K562 (cell line): Measurements from ENCODE around the gene KRT6C. TPM values are rescaled to one million over a fixed set of nuclear protein-coding genes. Genes with fewer than 3 reads are reported as not detected.

ENCODE experiments used
- ATAC-seq: fragments of 200-7000 bp; cut with Tn5 transposase; 3 replicates; pipeline ENCODE4 v1.9.1; 2020; ENCODE audit warnings: moderate library complexity
- BruUV-seq: library from RNA; stranded (reverse); fragments of 400-500 nt; replicated peaks from 2 replicates; lab custom pipeline; 2021; lab: Mats Ljungman, UMichigan
- CTCF ChIA-PET: fragments of 300-600 bp; formaldehyde crosslinking; extraction: SDS; loops from one replicate; lab custom pipeline; 2021; ENCODE audit warnings: low intra/inter-chr PET ratio; lab: Yijun Ruan, JAX
- POLR2A ChIA-PET: fragments of 300-600, 350-650 bp; sonication (Branson Sonifier 250); formaldehyde crosslinking; extraction: SDS; loops from one replicate; lab custom pipeline; 2021; ENCODE audit warnings: antibody characterized with exemption, inconsistent platforms; lab: Yijun Ruan, JAX
- DNase-seq, 4 experiments: peaks; one replicate each; pipeline versions ENCODE4 v3.0.0 to v3.0.0-alpha.2; 2011 to 2018; ENCODE audit warnings: low spot score in 3 of 4, mixed read lengths in 3 of 4; ENCODE audit errors: extremely low read depth in 1 of 4
- FAIRE-seq: peaks from 2 replicates; lab custom pipeline; 2011; peaks lifted over from hg19 to GRCh38; lab: Jason Lieb, UNC
- H2AFZ ChIP-seq: 2 replicates; pipeline ENCODE4 v1.6.0; 2011; ENCODE audit warnings: low read depth, low read length, control low read depth, inconsistent platforms
- H3K27ac ChIP-seq: fragments of 200-600 bp; 3 replicates; pipeline ENCODE4 v1.8.0; 2011; ENCODE audit warnings: low read depth, mild to moderate bottlenecking, control low read depth, inconsistent platforms, low read length, moderate library complexity, mixed read lengths; ENCODE audit errors: extremely low read depth
- H3K27me3 ChIP-seq, 2 experiments: fragments of 300-600 bp in 1 of 2; 2 replicates in 1 of 2; 3 replicates in 1 of 2; pipeline versions ENCODE4 v1.6.0 to v1.8.0; 2011; ENCODE audit warnings: inconsistent platforms in 2 of 2, low read length in 2 of 2, mild to moderate bottlenecking in 1 of 2, mixed read lengths in 1 of 2, moderate library complexity in 1 of 2; ENCODE audit not compliant: control insufficient read depth in 2 of 2, insufficient read depth in 2 of 2
- H3K36me3 ChIP-seq: fragments of 300-600 bp; 3 replicates; pipeline ENCODE4 v1.8.0; 2011; ENCODE audit warnings: mild to moderate bottlenecking, low read length, inconsistent platforms; ENCODE audit not compliant: control insufficient read depth, insufficient read depth
- H3K4me1 ChIP-seq, 2 experiments: fragments of 200-600 bp in 1 of 2; replicated peaks in 1 of 2; 2 replicates in 1 of 2; 3 replicates in 1 of 2; pipeline versions ENCODE4 v1.5.1 to v1.8.0; 2011; ENCODE audit warnings: inconsistent platforms in 2 of 2, low read length in 2 of 2, mild to moderate bottlenecking in 1 of 2, mixed read lengths in 1 of 2, moderate library complexity in 1 of 2; ENCODE audit not compliant: control insufficient read depth in 2 of 2, insufficient read depth in 2 of 2
- H3K4me2 ChIP-seq: 2 replicates; pipeline ENCODE4 v1.6.1; 2011; ENCODE audit warnings: low read length, control low read depth, inconsistent platforms, mixed read lengths; ENCODE audit not compliant: insufficient read depth
- H3K4me3 ChIP-seq: fragments of 200-600 bp; sonication (generic), shearing (Covaris generic); 2 replicates; pipeline ENCODE4 v1.5.1; 2016; ENCODE audit warnings: control low read depth, inconsistent platforms
- H3K79me2 ChIP-seq: fragments of 200-600 bp; 3 replicates; pipeline ENCODE4 v1.8.0; 2011; ENCODE audit warnings: low read length, inconsistent platforms; ENCODE audit not compliant: control insufficient read depth, insufficient read depth
- H3K9ac ChIP-seq, 2 experiments: 2 replicates each; pipeline versions ENCODE4 v1.6.0 to v1.6.1; 2011; ENCODE audit warnings: low read depth in 2 of 2, low read length in 2 of 2, control low read depth in 1 of 2, inconsistent platforms in 1 of 2, mild to moderate bottlenecking in 1 of 2, mixed read lengths in 1 of 2; ENCODE audit not compliant: insufficient read depth in 1 of 2
- H3K9me1 ChIP-seq: one replicate; pipeline ENCODE4 v1.6.0; 2011; ENCODE audit warnings: inconsistent platforms, mild to moderate bottlenecking, low read length, moderate library complexity; ENCODE audit not compliant: control insufficient read depth, insufficient read depth
- H3K9me3 ChIP-seq: replicated peaks from 2 replicates; pipeline ENCODE4 v1.5.1; 2011; ENCODE audit warnings: low read depth, low read length, inconsistent platforms; ENCODE audit not compliant: control insufficient read depth, insufficient read depth
- H4K20me1 ChIP-seq: replicated peaks from 2 replicates; pipeline ENCODE4 v1.6.1; 2011; ENCODE audit warnings: low read length, inconsistent platforms, mixed read lengths; ENCODE audit not compliant: control insufficient read depth, insufficient read depth
- CEBPG ChIP-seq, 3 experiments: fragments of 200-800 bp in 1 of 3; sonication (Bioruptor generic) in 1 of 3; sonication (generic) in 1 of 3; formaldehyde crosslinking in 1 of 3; IDR thresholded peaks in 2 of 3; conservative IDR thresholded peaks in 1 of 3; 2 replicates each; pipeline versions ENCODE4 v1.6.1 to v1.8.0; 2016 to 2022; ENCODE audit warnings: missing compliant biosample characterization in 2 of 3, missing genetic modification characterization in 2 of 3, mild to moderate bottlenecking in 1 of 3, missing genetic modification reagents in 1 of 3
- CUX1 ChIP-seq: fragments of 200-800 bp; sonication (Bioruptor generic); IDR thresholded peaks from 2 replicates; pipeline ENCODE4 v1.6.1; 2016; ENCODE audit warnings: missing genetic modification characterization, missing compliant biosample characterization
- FOXP4 ChIP-seq: sonication (generic); formaldehyde crosslinking; IDR thresholded peaks from 2 replicates; pipeline ENCODE4 v1.8.0; 2022; ENCODE audit warnings: mild to moderate bottlenecking, missing genetic modification reagents, borderline replicate concordance
- GTF2E2 ChIP-seq: fragments of 200-800 bp; sonication (Bioruptor generic); IDR thresholded peaks from 2 replicates; pipeline ENCODE4 v1.6.1; 2016; ENCODE audit warnings: missing genetic modification characterization, missing compliant biosample characterization
- HDGF ChIP-seq: fragments of 450-650 bp; IDR thresholded peaks from 2 replicates; pipeline ENCODE4 v1.6.1; 2016
- HMBOX1 ChIP-seq: sonication (generic); IDR thresholded peaks from 2 replicates; pipeline ENCODE4 v1.6.1; 2016
- RUNX1 ChIP-seq: sonication (generic); IDR thresholded peaks from 2 replicates; pipeline ENCODE4 v1.6.1; 2016; ENCODE audit warnings: antibody characterized with exemption, low read depth
- SP2 ChIP-seq: IDR thresholded peaks from 2 replicates; pipeline ENCODE4 v1.6.1; 2011; ENCODE audit warnings: mild to moderate bottlenecking, low read depth, low read length, moderate library complexity; ENCODE audit not compliant: poor library complexity, severe bottlenecking; ENCODE audit errors: extremely low read depth
- WGBS: fragments of 100-300 bp; shearing (Covaris generic); methylation state at CpG from one replicate; pipeline ENCODE4 v1.1.6; 2016; ENCODE audit warnings: low coverage, mixed read lengths; ENCODE audit not compliant: insufficient coverage; ENCODE audit errors: missing lambda C conversion rate; 5-methylcytosine and 5-hydroxymethylcytosine counted together
- in situ Hi-C: fragments of 300-500 bp; cut with MboI; formaldehyde crosslinking; loops from 4 replicates; pipeline ENCODE4 v1.15.0; 2018; ENCODE audit warnings: inconsistent platforms, mixed read lengths
- intact Hi-C: fragments of 100-400 bp; cut with micrococcal nuclease; formaldehyde crosslinking; loops from 2 replicates; pipeline ENCODE4 v1.14.2; 2022
- polyA plus RNA-seq, 8 experiments: library from polyadenylated mRNA; depleted of rRNA in 4 of 8; stranded (reverse) in 5 of 8; unstranded in 3 of 8; fragments of >200 nt; fragmentation: Nextera tagmentation in 2 of 8; fragmentation: Illumina TruSeq in 1 of 8; extraction: Ambion mirVana in 2 of 8; extraction: Trizol in 1 of 8; gene quantifications; 2 replicates each; pipeline versions ENCODE4 v1.2.1 to v1.2.3, GENCODE V29; 2011 to 2014; ENCODE audit warnings: inconsistent platforms in 1 of 8, missing spikeins in 1 of 8
- total RNA-seq, 7 experiments: library from RNA; depleted of rRNA in 6 of 7; stranded (reverse); fragments of >200 nt in 6 of 7; fragmentation: Illumina TruSeq in 2 of 7; extraction: Trizol in 2 of 7; gene quantifications; 2 replicates each; pipeline versions ENCODE4 v1.2.1 to v1.2.3, GENCODE V29; 2011 to 2021; ENCODE audit warnings: low replicate concordance in 1 of 7

Gene KRT6C
- total and polyA plus RNA-seq, 9 of the 15 experiments (the other 6 are each of a cell fraction or from before 2014, with no cell fraction given): not detected

GRCh38 chr12:52446367-52447045 is 27.1 kb downstream of the KRT6C start (continued):
- TF ChIP-seq HMBOX1: no peak
- TF ChIP-seq, all 486 proteins: peak for 4

GRCh38 chr12:52445876-52446275 is 27.7 kb downstream of the KRT6C start:
- peaks cover 2 to 39% of the 10 kb centered on the region in 2 experiments; a peak in 3 of 5 replicates for H3K27me3 ChIP-seq
- no peaks in the 10 kb centered on the region for H3K36me3 ChIP-seq
- H4K20me1 ChIP-seq: no peaks in the 10 kb centered on the region; the same call in 1 of the 2 replicates
- no peaks in the 10 kb centered on the region for H3K79me2 ChIP-seq
- no peak overlapping the region for H3K4me2 ChIP-seq
- H3K9me3 ChIP-seq: no peaks in the 10 kb centered on the region
- no peak overlapping the region for H3K9ac ChIP-seq
- DNase-seq: no peak
- no peak for ATAC-seq
- no peaks in the 10 kb centered on the region for H3K4me1 ChIP-seq
- FAIRE-seq: no peak
- H2AFZ ChIP-seq: no peak overlapping the region
- H3K9me1 ChIP-seq: no peaks in the 10 kb centered on the region
- H3K4me3 ChIP-seq: no peak overlapping the region
- no TSS peak for BruUV-seq
- intact Hi-C loops (no loop called here), in situ Hi-C loops (no loop called here)
- ChIA-PET POLR2A (interaction anchor here (0.7 kb wide), 1 partner anchor 252 kb away, joined by 3 read pairs; no protein-coding TSS in a partner anchor), CTCF (no interaction called here)
- 0% methylated on average over 3 of the region's 3 CpGs for WGBS
- H3K27ac ChIP-seq: no peak overlapping the region
- TF ChIP-seq CEBPG (CRISPR knock-in tag; IDR thresholded peaks at IDR 0.05) (no peak), CEBPG (tag; conservative IDR thresholded peaks at IDR 0.05 in 1 of 2, IDR thresholded peaks at IDR 0.05 in 1 of 2) (no peak), GTF2E2 (tag) (no peak), CUX1 (CRISPR knock-in tag) (no peak), SP2 (no peak), RUNX1 (no peak), HDGF (no peak), FOXP4 (CRISPR knock-in tag) (no peak)
